Activated CD4-positive, alpha-beta T cell treated with anti-CD3 and anti-CD28 coated beads, Interleukin-2, amount 50 U/mL, for 1 hour (primary cell): Measurements from ENCODE around the gene OTOS.

Experiments
- DNase-seq: peaks from one replicate; pipeline ENCODE4 v3.0.0-alpha.2; 2020

OTOS gene

GRCh38 chr2:240135706-240136012 lies 4.8 kb downstream of the OTOS start:
- DNase-seq = no peak

DNA sequence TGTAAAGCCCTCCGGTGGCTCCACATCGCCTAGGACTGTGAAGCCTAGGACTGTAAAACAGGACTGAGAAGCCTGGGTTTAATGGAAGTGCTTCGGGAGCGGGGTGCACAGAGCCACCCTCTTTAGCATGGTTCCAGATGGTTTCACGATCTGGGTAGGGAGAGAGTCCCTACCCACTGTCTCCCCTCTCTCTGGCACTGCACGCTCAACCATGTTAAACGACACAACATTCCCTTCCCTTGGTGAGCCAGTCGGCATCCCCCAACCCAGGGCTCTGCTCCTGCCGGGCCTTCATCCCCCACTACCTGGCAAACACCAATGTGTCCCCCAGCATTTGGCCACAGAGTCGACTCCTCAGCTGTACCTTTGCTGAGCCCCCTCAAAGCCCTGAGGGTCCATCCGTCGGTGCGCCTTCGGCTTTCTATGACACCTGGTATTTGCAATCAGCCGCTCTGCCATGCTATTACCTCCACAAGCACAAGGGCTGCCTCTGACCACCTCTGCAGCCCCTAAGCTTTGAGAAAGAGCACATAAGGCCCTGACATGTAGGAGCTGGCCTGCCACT lies 5.4 kb downstream of the OTOS start:
- no peak for DNase-seq

- DNase-seq = no peak
Observed at GRCh38 chr2:240134466-240134865, 6.0 kb downstream of the OTOS start.

GRCh38 chr2:240133401-240133800 lies 7.1 kb downstream of the OTOS start:
- DNase-seq = no peak

DNA sequence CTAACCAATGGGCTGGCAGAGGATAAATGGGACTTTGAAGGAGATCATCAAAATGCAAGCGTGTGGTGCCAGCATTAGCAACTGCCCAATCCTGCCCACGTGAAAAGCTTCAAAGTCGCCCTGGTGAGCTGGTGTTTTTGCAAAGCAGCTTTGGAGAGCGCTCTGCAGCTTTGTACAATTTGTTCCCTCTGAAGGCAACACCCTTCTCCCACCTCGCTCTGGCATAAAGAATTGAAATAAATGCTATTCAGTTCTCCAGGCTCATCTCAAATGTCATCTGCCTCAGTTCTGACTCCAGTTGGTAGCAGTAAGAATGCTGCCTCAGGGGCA lies 7.8 kb downstream of the OTOS start:
- DNase-seq = no peak

- DNase-seq = no peak
Observed at GRCh38 chr2:240131941-240132650, 8.4 kb downstream of the OTOS start.

DNA sequence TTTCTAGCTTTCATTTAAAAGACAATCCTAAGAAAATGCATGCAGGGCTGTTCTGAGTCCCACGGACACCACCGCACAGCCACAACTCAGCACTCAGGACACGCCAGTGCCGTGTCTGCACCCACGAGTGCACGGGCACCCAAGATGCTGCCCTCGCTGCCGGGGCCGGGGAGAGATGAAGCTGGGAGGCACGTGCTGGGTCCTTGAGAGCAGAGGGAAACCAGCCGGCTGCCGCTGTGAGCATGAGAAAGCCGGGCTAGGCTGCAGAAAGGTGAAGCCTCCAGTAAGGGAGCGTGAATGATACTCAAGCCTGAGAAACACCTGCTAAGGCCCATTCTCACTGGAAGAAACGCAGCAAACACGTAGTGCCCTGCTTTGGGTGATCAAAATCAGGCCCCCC lies 9.2 kb downstream of the OTOS start:
- no peak for DNase-seq

DNA sequence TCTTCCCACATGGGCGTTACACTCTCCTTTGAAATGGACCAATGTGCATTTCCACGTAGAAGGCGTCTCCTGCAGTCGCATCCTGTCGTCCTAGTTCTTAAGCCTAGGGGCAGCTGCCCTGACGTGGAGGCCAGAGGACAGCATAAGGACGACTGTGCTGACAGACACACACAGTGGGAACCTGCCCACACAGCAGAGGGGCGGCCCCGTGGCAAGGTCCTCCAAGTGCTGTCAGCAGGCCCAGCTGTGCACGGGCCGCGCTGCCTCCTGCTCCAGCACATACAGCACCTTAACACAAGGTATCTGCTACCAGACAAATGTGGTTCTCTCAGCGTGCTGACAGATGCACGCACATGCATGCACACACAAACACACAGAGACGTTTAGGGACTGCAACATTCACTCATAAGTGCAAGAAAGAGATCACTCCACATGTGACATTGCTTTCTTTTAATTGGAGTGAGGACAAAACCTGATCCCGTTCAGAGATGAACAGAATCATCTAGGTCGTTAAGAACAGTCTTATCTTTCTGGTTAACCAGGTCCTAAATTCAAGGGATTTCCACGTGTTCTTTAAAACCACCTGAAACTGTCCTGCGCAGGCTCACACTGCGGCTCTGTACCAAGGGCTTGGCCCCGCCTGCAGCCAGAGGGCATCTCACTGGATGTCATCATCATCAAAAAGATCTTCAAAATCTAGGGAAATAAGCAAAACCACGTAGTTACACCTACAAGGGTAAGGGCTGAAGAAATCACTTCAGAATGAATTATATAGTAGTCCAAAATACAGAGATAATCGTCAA lies 9.9 kb downstream of the OTOS start:
- DNase-seq = no peak

- DNase-seq = no peak
Observed at GRCh38 chr2:240129731-240130392, 10.6 kb downstream of the OTOS start.

GRCh38 chr2:240129311-240129710 lies 11.1 kb downstream of the OTOS start:
- no peak for DNase-seq

GRCh38 chr2:240128608-240129145 lies 11.8 kb downstream of the OTOS start:
- no peak for DNase-seq

DNA sequence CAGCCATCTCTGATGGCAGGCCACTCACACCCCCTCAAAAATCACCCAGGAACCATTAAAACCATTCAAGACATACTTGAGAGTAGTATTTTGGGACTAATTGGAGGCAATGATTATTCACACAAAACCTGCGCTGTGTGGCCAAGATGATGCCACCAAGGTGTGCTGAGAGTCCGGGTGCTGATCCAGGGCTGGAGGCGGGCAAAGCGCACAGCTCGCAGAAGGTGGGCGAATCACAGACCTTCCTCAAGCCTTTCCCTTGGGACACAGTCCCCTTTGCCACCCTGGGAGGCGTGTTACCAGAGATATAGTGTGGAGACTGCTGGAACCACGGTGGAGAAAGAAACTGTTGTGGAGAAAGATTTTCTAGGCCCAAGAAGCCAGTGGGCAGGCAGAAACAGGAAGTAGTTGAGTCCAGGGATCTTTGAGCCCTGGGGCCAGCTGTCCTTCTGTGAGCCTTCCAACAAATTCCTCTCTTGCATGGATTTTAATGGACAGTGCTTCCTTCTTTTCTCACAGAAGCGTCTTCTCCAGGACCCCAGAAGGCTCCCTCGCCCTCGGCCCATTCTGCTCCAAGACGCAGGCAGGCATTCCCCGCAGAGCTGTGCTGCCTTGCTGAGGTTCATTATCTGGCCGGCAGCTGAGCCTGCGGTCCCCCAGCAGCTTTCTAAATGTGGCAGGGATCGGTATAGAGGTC lies 12.4 kb downstream of the OTOS start:
- DNase-seq = no peak

- no peak for DNase-seq
Observed at GRCh38 chr2:240127191-240127750, 13.2 kb downstream of the OTOS start.

- DNase-seq = no peak
Observed at GRCh38 chr2:240126731-240127130, 13.7 kb downstream of the OTOS start.

- DNase-seq = no peak
Observed at GRCh38 chr2:240125742-240126141, 14.7 kb downstream of the OTOS start.

GRCh38 chr2:240124651-240125030 lies 15.8 kb downstream of the OTOS start:
- no peak for DNase-seq

DNA sequence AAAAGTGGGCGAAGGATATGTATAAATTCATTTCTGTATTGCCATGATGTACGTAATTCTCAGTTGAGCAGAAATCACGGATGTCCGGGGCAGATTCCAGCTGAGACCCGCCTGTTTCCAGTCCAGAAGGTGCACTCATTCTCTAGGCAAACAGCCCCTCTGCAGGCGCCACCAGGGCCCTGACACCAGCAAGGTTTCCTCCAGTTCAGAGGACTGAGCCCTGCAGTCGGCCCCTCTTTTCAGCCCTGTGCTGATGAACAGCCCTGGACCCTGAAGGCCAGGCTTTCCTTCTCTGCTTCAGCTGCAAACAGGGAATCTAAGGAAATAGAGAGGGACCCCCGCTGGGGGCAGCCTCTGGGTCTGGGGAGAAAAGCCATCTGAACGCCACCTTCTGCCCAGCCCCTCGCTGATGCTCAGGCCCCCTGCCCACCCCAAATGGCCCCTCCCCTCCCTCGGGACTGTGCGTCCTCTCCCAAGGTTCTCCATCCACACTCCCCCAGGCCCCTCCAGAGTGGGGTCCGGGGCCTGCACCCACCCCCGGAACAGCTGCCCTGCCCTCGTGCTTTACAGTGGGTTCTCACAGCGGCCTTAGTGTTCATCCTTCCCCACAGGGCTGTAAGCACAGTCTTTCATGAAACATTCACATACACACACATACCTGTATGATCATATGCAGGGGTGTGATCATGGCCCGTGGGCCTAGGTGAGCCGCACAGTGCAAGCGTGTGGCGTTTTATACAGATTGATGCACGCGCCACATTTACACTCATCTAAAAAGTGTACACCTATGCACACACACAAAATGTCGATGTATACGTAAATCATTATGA lies 16.4 kb downstream of the OTOS start:
- no peak for DNase-seq

DNA sequence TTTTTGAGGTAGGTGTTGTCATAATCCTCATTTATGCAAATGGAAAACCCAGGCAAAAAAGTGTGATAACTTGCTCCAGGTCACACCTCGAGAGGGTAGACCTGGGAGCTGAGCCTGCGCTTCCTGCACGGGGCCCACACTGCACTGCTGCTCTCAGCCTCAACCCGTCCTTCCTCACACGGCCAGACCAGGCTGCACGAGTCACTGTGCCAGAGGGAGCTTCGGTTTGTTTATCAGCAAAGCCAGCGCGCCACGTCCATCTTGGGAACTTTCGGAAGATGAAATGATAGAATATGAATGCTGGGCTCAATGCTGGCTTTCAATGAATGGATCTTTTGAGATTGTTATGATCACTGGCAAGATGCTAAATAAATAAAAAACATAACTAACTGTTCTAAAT lies 18.8 kb downstream of the OTOS start:
- DNase-seq = no peak

- DNase-seq = no peak
Observed at GRCh38 chr2:240121190-240121589, 19.3 kb downstream of the OTOS start.

DNA sequence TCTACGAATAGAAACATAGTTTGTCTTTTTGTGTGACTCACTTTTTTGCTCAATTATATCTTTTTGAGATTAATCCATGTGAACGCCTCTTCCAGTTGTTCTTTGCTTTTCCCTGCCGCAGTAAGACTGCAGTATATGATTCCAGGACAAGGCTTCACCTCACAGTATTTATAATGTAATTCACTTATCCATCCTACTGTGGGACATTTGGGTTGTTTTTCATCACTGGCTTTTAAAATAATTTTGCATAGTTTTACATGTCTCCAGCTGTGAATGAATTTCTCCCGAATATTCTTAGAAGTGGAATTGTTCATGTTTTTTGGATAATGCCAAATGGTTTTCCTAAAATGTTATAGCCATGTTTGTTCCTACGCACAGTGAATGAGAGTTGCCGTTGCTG lies 26.2 kb downstream of the OTOS start:
- DNase-seq = no peak

DNA sequence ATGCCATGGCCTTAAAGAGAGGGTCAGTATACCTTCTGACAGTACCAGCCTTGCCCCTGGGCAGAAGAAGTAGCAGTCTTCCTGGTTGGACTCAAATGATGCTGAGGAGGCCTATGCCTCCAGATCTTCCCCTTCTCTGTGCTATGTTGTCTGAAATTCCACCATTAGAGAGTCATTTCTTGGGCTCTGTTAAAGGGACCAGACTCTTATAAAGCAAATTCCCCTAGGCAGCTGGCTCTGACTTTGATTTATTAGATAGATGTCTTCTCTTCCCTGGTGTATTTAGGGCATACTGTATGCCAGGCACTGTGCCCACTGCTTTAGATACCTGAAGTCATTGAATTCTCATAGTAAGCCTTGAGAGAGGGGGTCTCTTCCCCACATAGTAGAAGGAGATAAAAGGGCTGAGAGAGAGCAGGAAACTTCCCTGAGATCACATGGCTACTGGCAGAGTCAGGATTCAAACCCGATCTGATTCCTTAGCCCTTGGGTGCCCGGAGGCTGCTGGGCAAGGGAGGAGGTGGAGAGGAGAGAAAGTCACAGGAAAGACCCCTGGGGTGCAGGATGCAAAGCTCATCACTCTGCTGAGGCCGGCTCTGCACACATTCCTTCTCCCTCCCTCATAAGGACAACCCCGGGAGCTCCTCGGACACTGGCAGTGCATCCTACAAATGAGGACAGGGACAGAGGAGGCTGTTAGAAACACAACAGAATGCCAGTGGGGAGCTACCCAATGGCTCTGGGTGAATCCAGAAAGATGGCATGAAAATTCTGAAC lies 27.4 kb downstream of the OTOS start:
- DNase-seq = no peak
